Neuronal stem cell (in vitro differentiated cells): ENCODE results near the gene ARHGDIB. TPM values are rescaled to one million over a fixed set of nuclear protein-coding genes. Genes with fewer than 3 reads are reported as not detected.

Experiments
- DNase-seq: peaks from one replicate; pipeline ENCODE4 v3.0.0-alpha.2; 2013; ENCODE audit warnings: low spot score
- H2AFZ ChIP-seq: one replicate; pipeline ENCODE4 v1.6.1; 2013; ENCODE audit warnings: mild to moderate bottlenecking, low read length, inconsistent platforms
- H2AK5ac ChIP-seq: 2 replicates; pipeline ENCODE4 v1.6.1; 2013; ENCODE audit warnings: low read depth, mild to moderate bottlenecking, inconsistent platforms, low read length, moderate library complexity, mixed read lengths
- H2BK120ac ChIP-seq: 2 replicates; pipeline ENCODE4 v1.6.1; 2013; ENCODE audit warnings: low read depth, mild to moderate bottlenecking, inconsistent platforms, low read length, moderate library complexity, mixed read lengths
- H2BK12ac ChIP-seq: one replicate; pipeline ENCODE4 v1.6.1; 2013; ENCODE audit warnings: low read length, inconsistent platforms
- H2BK15ac ChIP-seq: 2 replicates; pipeline ENCODE4 v1.6.1; 2013; ENCODE audit warnings: mild to moderate bottlenecking, low read length, inconsistent platforms, mixed read lengths
- H2BK5ac ChIP-seq: one replicate; pipeline ENCODE4 v1.6.1; 2013; ENCODE audit warnings: inconsistent platforms, mild to moderate bottlenecking, low read length, moderate library complexity
- H3K14ac ChIP-seq: one replicate; pipeline ENCODE4 v1.6.1; 2013; ENCODE audit warnings: low read length, inconsistent platforms
- H3K18ac ChIP-seq: 2 replicates; pipeline ENCODE4 v1.6.1; 2013; ENCODE audit warnings: low read length, inconsistent platforms
- H3K23ac ChIP-seq: 2 replicates; pipeline ENCODE4 v1.6.1; 2013; ENCODE audit warnings: low read depth, mild to moderate bottlenecking, mixed read lengths, low read length, inconsistent platforms; ENCODE audit not compliant: poor library complexity
- H3K27ac ChIP-seq: replicated peaks from 3 replicates; pipeline ENCODE4 v1.5.1; 2013; ENCODE audit warnings: low read length, inconsistent platforms
- H3K27me3 ChIP-seq, 3 experiments: 2 replicates each; pipeline ENCODE4 v1.6.1; 2013; ENCODE audit warnings: low read length in 3 of 3, mild to moderate bottlenecking in 2 of 3, inconsistent platforms in 1 of 3, low read depth in 1 of 3, mixed read lengths in 1 of 3, moderate library complexity in 1 of 3; ENCODE audit not compliant: control insufficient read depth in 3 of 3, insufficient read depth in 3 of 3
- H3K36me3 ChIP-seq, 2 donors: replicated peaks in 1 of 2; 2 replicates each; pipeline ENCODE4 v1.6.1; 2013; ENCODE audit warnings: low read length in 2 of 2; ENCODE audit not compliant: control insufficient read depth in 2 of 2, insufficient read depth in 2 of 2
- H3K4ac ChIP-seq: 2 replicates; pipeline ENCODE4 v1.6.1; 2013; ENCODE audit warnings: inconsistent platforms, mild to moderate bottlenecking, low read length, moderate library complexity
- H3K4me1 ChIP-seq, 2 donors: 1 replicate in 1 of 2; 2 replicates in 1 of 2; pipeline ENCODE4 v1.6.1; 2013; ENCODE audit warnings: low read length in 2 of 2, low read depth in 1 of 2; ENCODE audit not compliant: control insufficient read depth in 2 of 2, insufficient read depth in 1 of 2
- H3K4me2 ChIP-seq: one replicate; pipeline ENCODE4 v1.6.1; 2013; ENCODE audit warnings: mild to moderate bottlenecking, low read length, inconsistent platforms; ENCODE audit not compliant: insufficient read depth, poor library complexity, severe bottlenecking
- H3K4me3 ChIP-seq, 2 donors: 2 replicates each; pipeline ENCODE4 v1.5.1; 2013; ENCODE audit warnings: low read length in 2 of 2, mild to moderate bottlenecking in 2 of 2, inconsistent platforms in 1 of 2, moderate library complexity in 1 of 2
- H3K79me1 ChIP-seq: one replicate; pipeline ENCODE4 v1.6.1; 2013; ENCODE audit warnings: low read depth, mild to moderate bottlenecking, inconsistent platforms, low read length, moderate library complexity
- H3K9ac ChIP-seq: one replicate; pipeline ENCODE4 v1.6.1; 2013; ENCODE audit warnings: mild to moderate bottlenecking, low read depth, low read length, inconsistent platforms; ENCODE audit not compliant: poor library complexity
- H3K9me3 ChIP-seq, 2 donors: replicated peaks in 1 of 2; 2 replicates each; pipeline versions ENCODE3 to v1.6.1; 2013; ENCODE audit warnings: low read length in 2 of 2, mild to moderate bottlenecking in 2 of 2, inconsistent platforms in 1 of 2, low read depth in 1 of 2, mixed read lengths in 1 of 2, moderate library complexity in 1 of 2; ENCODE audit not compliant: control insufficient read depth in 2 of 2, insufficient read depth in 1 of 2
- H4K8ac ChIP-seq: one replicate; pipeline ENCODE4 v1.6.1; 2013; ENCODE audit warnings: low read depth, mild to moderate bottlenecking, inconsistent platforms, low read length, moderate library complexity
- H4K91ac ChIP-seq: one replicate; pipeline ENCODE4 v1.6.1; 2013; ENCODE audit warnings: low read length, low read depth, mild to moderate bottlenecking, inconsistent platforms; ENCODE audit not compliant: poor library complexity
- WGBS, 2 donors: extraction: QIAGEN DNeasy Blood & Tissue Kit; methylation state at CpG; one replicate each; pipeline ENCODE4 v1.1.7; 2013; ENCODE audit warnings: missing lambda C conversion rate in 2 of 2, mixed read lengths in 1 of 2; ENCODE audit not compliant: insufficient read length in 2 of 2, insufficient replicate concordance in 1 of 2; ENCODE audit errors: extremely low coverage in 2 of 2; 5-methylcytosine and 5-hydroxymethylcytosine counted together
- polyA plus RNA-seq, 2 experiments: library from polyadenylated mRNA; stranded (reverse); fragments of 200-250 nt; gene quantifications; one replicate each; pipeline ENCODE4 v1.2.3, GENCODE V29; 2013

ARHGDIB gene
- 1.2 TPM for polyA plus RNA-seq (2013, experiment 1 of 2)
- polyA plus RNA-seq (2013, experiment 2 of 2) = 1.00 TPM

GRCh38 chr12:14961466-14962152 is at the start of gene ARHGDIB:
TSS of gene ARHGDIB (minus strand) at chr12:14961601. CDS start at chr12:14950712, 10,889 bp downstream.
- no peak within 1 kb of the TSS for H4K91ac ChIP-seq
- H2BK5ac ChIP-seq = no peak within 1 kb of the TSS
- no peak within 1 kb of the TSS for H3K14ac ChIP-seq
- no peak within 1 kb of the TSS for H3K9ac ChIP-seq
- no peaks in the 10 kb centered on the region for H3K9me3 ChIP-seq
- H3K23ac ChIP-seq = no peak within 1 kb of the TSS
- no peak within 1 kb of the TSS for H2BK15ac ChIP-seq
- no peaks in the 10 kb centered on the region for H3K27me3 ChIP-seq
- no peak within 1 kb of the TSS for H3K4me2 ChIP-seq
- H3K4me1 ChIP-seq = no peaks in the 10 kb centered on the region
- no peak within 1 kb of the TSS for H4K8ac ChIP-seq
- H3K36me3 ChIP-seq = no peaks in the 10 kb centered on the region
- no peak within 1 kb of the TSS for H3K27ac ChIP-seq
- no peak within 1 kb of the TSS for H2BK12ac ChIP-seq
- H3K4ac ChIP-seq = no peak within 1 kb of the TSS
- H2AFZ ChIP-seq = no peak within 1 kb of the TSS
- H2AK5ac ChIP-seq = no peak within 1 kb of the TSS
- no peak within 1 kb of the TSS for H3K4me3 ChIP-seq
- DNase-seq = no peak
- no peak within 1 kb of the TSS for H3K18ac ChIP-seq
- H2BK120ac ChIP-seq = no peak within 1 kb of the TSS
- no CpG with 5 or more reads among the region's 14 CpGs for WGBS, 2 donors
- no peaks in the 10 kb centered on the region for H3K79me1 ChIP-seq

GRCh38 chr12:15011162-15011561 is 49.8 kb upstream of the ARHGDIB start:
- Histone ChIP-seq H3K4me1 (no peaks in the 10 kb centered on the region), H3K14ac (no peak overlapping the region), H4K8ac (no peak overlapping the region), H2BK120ac (no peak overlapping the region), H3K4ac (no peak overlapping the region), H3K27ac (no peak overlapping the region), H3K9me3 (no peaks in the 10 kb centered on the region), H3K18ac (no peak overlapping the region), H2BK12ac (no peak overlapping the region), H2BK5ac (no peak overlapping the region), H2BK15ac (no peak overlapping the region), H2AFZ (no peak overlapping the region), H4K91ac (no peak overlapping the region), H3K79me1 (no peaks in the 10 kb centered on the region), H3K27me3 (no peaks in the 10 kb centered on the region), H3K4me3 (no peak overlapping the region), H3K4me2 (no peak overlapping the region), H3K36me3 (no peaks in the 10 kb centered on the region), H3K9ac (no peak overlapping the region), H3K23ac (no peak overlapping the region), H2AK5ac (no peak overlapping the region)
- DNase-seq = no peak

DNA sequence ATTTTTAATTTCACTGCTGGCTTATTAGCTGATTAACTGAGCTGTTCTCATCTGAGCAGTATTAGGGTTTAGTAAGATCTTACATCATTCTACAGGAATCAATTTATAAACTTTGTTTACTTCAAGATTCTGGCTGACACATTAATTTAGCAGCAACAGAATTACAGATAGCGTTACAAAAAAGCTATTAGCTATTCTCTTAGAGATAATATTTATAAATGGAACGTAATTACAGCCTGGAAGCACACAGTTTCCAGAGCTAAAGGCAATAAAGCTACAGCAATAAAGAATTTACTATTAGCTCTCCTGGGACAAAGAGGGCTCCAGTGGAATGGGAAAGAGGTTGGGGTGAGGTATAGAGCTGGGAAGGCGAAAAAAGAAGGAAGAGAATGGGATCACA is 46.1 kb upstream of the ARHGDIB start:
- H2BK12ac ChIP-seq = no peak overlapping the region
- no peaks in the 10 kb centered on the region for H3K79me1 ChIP-seq
- H4K8ac ChIP-seq = no peak overlapping the region
- no peak overlapping the region for H2BK120ac ChIP-seq
- no peak overlapping the region for H3K4me3 ChIP-seq
- no peak overlapping the region for H4K91ac ChIP-seq
- WGBS, 2 donors = no CpG with 5 or more reads among the region's 3 CpGs
- no peaks in the 10 kb centered on the region for H3K36me3 ChIP-seq
- H3K4ac ChIP-seq = no peak overlapping the region
- DNase-seq = no peak
- no peak overlapping the region for H3K27ac ChIP-seq
- H2AFZ ChIP-seq = no peak overlapping the region
- H3K4me2 ChIP-seq = no peak overlapping the region
- H3K18ac ChIP-seq = no peak overlapping the region
- no peak overlapping the region for H3K9ac ChIP-seq
- no peaks in the 10 kb centered on the region for H3K9me3 ChIP-seq
- no peak overlapping the region for H2AK5ac ChIP-seq
- H2BK5ac ChIP-seq = no peak overlapping the region
- H3K14ac ChIP-seq = no peak overlapping the region
- H2BK15ac ChIP-seq = no peak overlapping the region
- H3K27me3 ChIP-seq = peaks cover 0 to 12% (median 0%) of the 10 kb centered on the region in 3 experiments
- H3K23ac ChIP-seq = no peak overlapping the region
- H3K4me1 ChIP-seq = no peaks in the 10 kb centered on the region

DNA sequence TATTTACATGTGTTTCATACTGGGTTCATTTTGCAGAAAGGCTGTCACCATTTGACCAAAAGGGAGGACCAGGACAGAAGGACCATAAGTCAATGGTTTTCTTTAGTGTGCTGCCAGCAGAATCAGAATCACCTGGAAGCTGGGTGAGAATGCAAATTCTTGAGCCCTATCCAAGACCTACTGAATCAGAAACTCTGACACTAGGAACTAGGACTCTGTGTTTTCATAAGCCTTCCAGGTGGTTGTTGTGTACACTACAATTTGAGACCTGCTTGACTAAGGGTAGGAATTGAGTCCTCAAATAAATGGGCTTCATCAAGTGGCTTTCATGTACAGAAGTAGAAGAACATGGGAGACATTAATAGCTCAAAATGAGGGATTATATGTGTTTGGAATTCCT is 43.7 kb upstream of the ARHGDIB start:
- H3K4me1 ChIP-seq = peaks cover 0 to 8% of the 10 kb centered on the region in 2 donors
- H3K14ac ChIP-seq = no peak overlapping the region
- no peak overlapping the region for H2BK120ac ChIP-seq
- no peak overlapping the region for H3K4ac ChIP-seq
- H3K18ac ChIP-seq = no peak overlapping the region
- H2BK5ac ChIP-seq = no peak overlapping the region
- H3K36me3 ChIP-seq = no peaks in the 10 kb centered on the region
- H3K9ac ChIP-seq = no peak overlapping the region
- no peak overlapping the region for H3K23ac ChIP-seq
- H3K4me3 ChIP-seq = no peak overlapping the region
- H3K27me3 ChIP-seq = peaks cover 0 to 20% (median 0%) of the 10 kb centered on the region in 3 experiments
- H2AK5ac ChIP-seq = no peak overlapping the region
- no peak overlapping the region for H2AFZ ChIP-seq
- DNase-seq = no peak
- H3K4me2 ChIP-seq = no peak overlapping the region
- no peak overlapping the region for H2BK15ac ChIP-seq
- no peak overlapping the region for H4K8ac ChIP-seq
- H2BK12ac ChIP-seq = no peak overlapping the region
- no peak overlapping the region for H3K27ac ChIP-seq
- no peaks in the 10 kb centered on the region for H3K79me1 ChIP-seq
- H3K9me3 ChIP-seq = no peaks in the 10 kb centered on the region
- no peak overlapping the region for H4K91ac ChIP-seq
